Measurements from ENCODE around the gene L3MBTL4.

- TF ChIP-seq CTCF (IDR thresholded peaks at IDR 0.05) (no peak), POLR2A (IDR thresholded peaks at IDR 0.05) (no peak)
Observed at GRCh38 chr18:6139007-6139406, 275.7 kb downstream of the L3MBTL4 start.

Measured in body of pancreas (tissue), 4 donors.